ENCODE results near the gene MYD88. TPM values are rescaled to one million over a fixed set of nuclear protein-coding genes. Genes with fewer than 3 reads are reported as not detected.

MYD88 gene
- 9.3 to 23.7 TPM (median 22.4 TPM) in 3 replicates for total RNA-seq
- long read RNA-seq, transcript MYD88-201 (5 exons, 2,850 nt): major isoform, 37 of 66 reads
- long read RNA-seq, partial matches to known transcripts: 0 of 66 reads
- long read RNA-seq, other reads (novel, unspliced or antisense): 27 of 66 reads

GRCh38 chr3:38138349-38139190 is at the start of gene MYD88:
Gene MYD88 (plus strand): TSS chr3:38138661. CDS start chr3:38138701, 40 bp downstream.
- no peak for DNase-seq (ENCODE audit: low spot score)
- peak; percentile 46 for TF ChIP-seq CTCF (IDR thresholded peaks at IDR 0.05)
- Mint-ChIP-seq H3K4me3 (ENCODE audit: unreplicated experiment) (peak within 1 kb of the TSS; percentile 96), H3K27me3 (ENCODE audit: low read depth) (no peaks in the 10 kb centered on the region), H3K4me1 (ENCODE audit: low read depth) (peaks cover 40% of the 10 kb centered on the region), H3K36me3 (ENCODE audit: low read depth) (peaks cover 13% of the 10 kb centered on the region), H3K27ac (ENCODE audit: unreplicated experiment) (peak within 1 kb of the TSS; percentile 95), H3K9me3 (ENCODE audit: low read depth) (no peaks in the 10 kb centered on the region)

- Mint-ChIP-seq H3K4me3 (ENCODE audit: unreplicated experiment) (no peak overlapping the region), H3K27ac (ENCODE audit: unreplicated experiment) (no peak overlapping the region), H3K27me3 (ENCODE audit: low read depth) (peaks cover 21% of the 10 kb centered on the region), H3K9me3 (ENCODE audit: low read depth) (peaks cover 2% of the 10 kb centered on the region), H3K4me1 (ENCODE audit: low read depth) (no peaks in the 10 kb centered on the region), H3K36me3 (ENCODE audit: low read depth) (peaks cover 3% of the 10 kb centered on the region)
- no peak for DNase-seq (ENCODE audit: low spot score)
- TF ChIP-seq CTCF (IDR thresholded peaks at IDR 0.05): no peak
Measured at GRCh38 chr3:38089163-38089562, 49.3 kb upstream of the MYD88 start.

- no peaks in the 10 kb centered on the region for H3K36me3 Mint-ChIP-seq (ENCODE audit: low read depth)
- H3K4me3 Mint-ChIP-seq (ENCODE audit: unreplicated experiment): no peak overlapping the region
- no peaks in the 10 kb centered on the region for H3K4me1 Mint-ChIP-seq (ENCODE audit: low read depth)
- no peaks in the 10 kb centered on the region for H3K9me3 Mint-ChIP-seq (ENCODE audit: low read depth)
- no peak overlapping the region for H3K27ac Mint-ChIP-seq (ENCODE audit: unreplicated experiment)
- H3K27me3 Mint-ChIP-seq (ENCODE audit: low read depth): peaks cover 27% of the 10 kb centered on the region
- DNase-seq (ENCODE audit: low spot score): no peak
- TF ChIP-seq CTCF (IDR thresholded peaks at IDR 0.05): no peak
Measured at GRCh38 chr3:38090453-38090852, 48.0 kb upstream of the MYD88 start.

- no peak overlapping the region for H3K27ac Mint-ChIP-seq (ENCODE audit: unreplicated experiment)
- H3K9me3 Mint-ChIP-seq (ENCODE audit: low read depth): no peaks in the 10 kb centered on the region
- peaks cover 1% of the 10 kb centered on the region for H3K36me3 Mint-ChIP-seq (ENCODE audit: low read depth)
- TF ChIP-seq CTCF (IDR thresholded peaks at IDR 0.05): no peak
- H3K4me1 Mint-ChIP-seq (ENCODE audit: low read depth): no peaks in the 10 kb centered on the region
- DNase-seq (ENCODE audit: low spot score): no peak
- peaks cover 42% of the 10 kb centered on the region for H3K27me3 Mint-ChIP-seq (ENCODE audit: low read depth)
- no peak overlapping the region for H3K4me3 Mint-ChIP-seq (ENCODE audit: unreplicated experiment)
Measured at GRCh38 chr3:38094999-38095398, 43.5 kb upstream of the MYD88 start.

- Mint-ChIP-seq H3K4me3 (ENCODE audit: unreplicated experiment) (no peak overlapping the region), H3K27me3 (ENCODE audit: low read depth) (peaks cover 42% of the 10 kb centered on the region), H3K9me3 (ENCODE audit: low read depth) (no peaks in the 10 kb centered on the region), H3K36me3 (ENCODE audit: low read depth) (peaks cover 1% of the 10 kb centered on the region), H3K4me1 (ENCODE audit: low read depth) (no peaks in the 10 kb centered on the region), H3K27ac (ENCODE audit: unreplicated experiment) (no peak overlapping the region)
- no peak for TF ChIP-seq CTCF (IDR thresholded peaks at IDR 0.05)
- DNase-seq (ENCODE audit: low spot score): no peak
Measured at GRCh38 chr3:38095669-38096483, 42.6 kb upstream of the MYD88 start.

Data from chondrocyte (in vitro differentiated cells).